ENCODE measurements around the gene SLC1A4.

SLC1A4 gene

DNA sequence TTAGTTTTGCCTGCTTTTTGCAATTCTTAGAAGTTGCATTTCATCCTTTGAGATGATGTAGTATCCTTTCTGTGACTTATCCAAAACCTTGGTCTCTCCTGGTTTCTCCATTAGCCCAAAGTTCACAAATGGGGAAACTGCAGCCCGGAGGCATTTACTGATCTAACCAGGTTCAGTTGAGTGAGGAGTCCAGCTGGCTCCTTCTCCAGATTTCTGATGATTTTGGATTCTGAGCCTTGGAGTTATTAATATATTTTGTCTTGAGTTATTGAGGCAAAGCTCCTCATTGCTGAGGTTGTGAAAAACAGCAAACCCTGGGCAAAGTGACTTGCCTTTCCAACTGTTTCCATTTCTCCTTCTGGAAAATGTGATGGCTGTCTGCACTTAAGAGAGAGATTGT is 1.7 kb downstream of the SLC1A4 start:
- TF ChIP-seq, protein P1, sequence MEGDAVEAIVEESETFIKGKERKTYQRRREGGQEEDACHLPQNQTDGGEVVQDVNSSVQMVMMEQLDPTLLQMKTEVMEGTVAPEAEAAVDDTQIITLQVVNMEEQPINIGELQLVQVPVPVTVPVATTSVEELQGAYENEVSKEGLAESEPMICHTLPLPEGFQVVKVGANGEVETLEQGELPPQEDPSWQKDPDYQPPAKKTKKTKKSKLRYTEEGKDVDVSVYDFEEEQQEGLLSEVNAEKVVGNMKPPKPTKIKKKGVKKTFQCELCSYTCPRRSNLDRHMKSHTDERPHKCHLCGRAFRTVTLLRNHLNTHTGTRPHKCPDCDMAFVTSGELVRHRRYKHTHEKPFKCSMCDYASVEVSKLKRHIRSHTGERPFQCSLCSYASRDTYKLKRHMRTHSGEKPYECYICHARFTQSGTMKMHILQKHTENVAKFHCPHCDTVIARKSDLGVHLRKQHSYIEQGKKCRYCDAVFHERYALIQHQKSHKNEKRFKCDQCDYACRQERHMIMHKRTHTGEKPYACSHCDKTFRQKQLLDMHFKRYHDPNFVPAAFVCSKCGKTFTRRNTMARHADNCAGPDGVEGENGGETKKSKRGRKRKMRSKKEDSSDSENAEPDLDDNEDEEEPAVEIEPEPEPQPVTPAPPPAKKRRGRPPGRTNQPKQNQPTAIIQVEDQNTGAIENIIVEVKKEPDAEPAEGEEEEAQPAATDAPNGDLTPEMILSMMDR (IDR thresholded peaks at IDR 0.05; ENCODE audit: control insufficient read depth, extremely low read depth, insufficient read depth) = no peak
- H3K4me3 ChIP-seq (ENCODE audit: low read depth, low read length) = no peak overlapping the region
- no peak for DNase-seq (ENCODE audit: low read depth)

DNA sequence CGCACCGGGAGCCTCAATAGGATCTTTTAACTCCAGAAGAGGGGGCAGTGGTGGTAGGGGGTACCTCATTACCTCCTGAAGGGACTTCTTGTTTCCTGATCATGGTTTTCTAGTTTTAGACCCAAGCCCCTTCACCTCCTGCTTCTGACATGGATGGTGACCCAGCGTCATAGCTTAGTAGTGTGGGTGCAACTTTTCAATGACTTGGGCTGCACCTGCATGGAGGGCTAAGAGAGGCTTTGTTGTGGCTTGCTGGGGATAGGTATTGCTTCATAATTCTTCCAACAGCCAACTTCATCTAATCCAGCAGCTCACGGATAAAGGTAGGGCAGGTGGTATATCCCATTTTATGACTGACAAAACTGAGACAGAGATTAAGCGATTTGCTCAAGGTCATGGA is 3.0 kb downstream of the SLC1A4 start:
- no peak overlapping the region for H3K4me3 ChIP-seq (ENCODE audit: low read depth, low read length)
- no peak for DNase-seq (ENCODE audit: low read depth)
- TF ChIP-seq, protein P1 (IDR thresholded peaks at IDR 0.05; ENCODE audit: control insufficient read depth, extremely low read depth, insufficient read depth) = no peak

DNA sequence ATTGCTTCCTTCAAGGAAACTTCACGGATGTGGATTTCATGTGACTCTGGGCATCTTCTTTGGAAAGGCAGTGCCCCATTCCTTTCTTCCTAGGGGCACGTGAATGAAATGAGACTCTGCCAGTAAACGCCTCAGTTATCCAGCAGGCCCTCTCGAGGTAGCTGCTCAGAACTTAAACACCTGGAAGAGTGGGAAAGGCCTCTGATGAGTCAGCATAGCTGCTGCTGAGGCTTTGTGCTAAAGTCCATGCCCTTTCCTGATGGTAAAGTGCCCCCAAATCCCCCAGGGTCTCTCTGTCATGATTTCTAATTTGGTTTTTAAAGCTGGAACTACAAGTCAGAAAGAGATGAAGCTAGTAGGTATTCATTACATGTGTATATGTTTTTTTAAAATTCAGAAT is 3.8 kb downstream of the SLC1A4 start:
- TF ChIP-seq, protein P1 (IDR thresholded peaks at IDR 0.05; ENCODE audit: control insufficient read depth, extremely low read depth, insufficient read depth) = no peak
- no peak overlapping the region for H3K4me3 ChIP-seq (ENCODE audit: low read depth, low read length)
- no peak for DNase-seq (ENCODE audit: low read depth)

DNA sequence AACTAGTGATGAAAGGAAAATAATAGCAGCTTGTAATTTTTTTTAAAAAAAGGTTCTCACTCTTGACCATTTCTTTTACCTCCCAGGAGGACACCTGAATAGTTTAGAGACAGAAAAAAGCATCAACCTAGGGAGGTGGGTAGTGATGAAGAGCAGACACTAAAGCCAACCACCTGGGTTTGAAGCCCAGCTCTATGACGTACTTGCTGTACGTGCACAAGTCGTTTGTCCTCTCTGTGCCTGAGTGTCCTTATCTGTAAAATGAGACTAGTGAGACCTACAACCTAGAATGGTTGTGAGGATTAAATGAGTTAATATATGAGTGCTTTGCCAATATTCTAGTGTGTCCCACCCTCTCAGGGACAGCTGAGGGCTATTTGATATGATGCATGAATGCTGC is 5.8 kb downstream of the SLC1A4 start:
- TF ChIP-seq, protein P1 (IDR thresholded peaks at IDR 0.05; ENCODE audit: control insufficient read depth, extremely low read depth, insufficient read depth) = no peak
- H3K4me3 ChIP-seq (ENCODE audit: low read depth, low read length) = no peak overlapping the region
- no peak for DNase-seq (ENCODE audit: low read depth)

DNA sequence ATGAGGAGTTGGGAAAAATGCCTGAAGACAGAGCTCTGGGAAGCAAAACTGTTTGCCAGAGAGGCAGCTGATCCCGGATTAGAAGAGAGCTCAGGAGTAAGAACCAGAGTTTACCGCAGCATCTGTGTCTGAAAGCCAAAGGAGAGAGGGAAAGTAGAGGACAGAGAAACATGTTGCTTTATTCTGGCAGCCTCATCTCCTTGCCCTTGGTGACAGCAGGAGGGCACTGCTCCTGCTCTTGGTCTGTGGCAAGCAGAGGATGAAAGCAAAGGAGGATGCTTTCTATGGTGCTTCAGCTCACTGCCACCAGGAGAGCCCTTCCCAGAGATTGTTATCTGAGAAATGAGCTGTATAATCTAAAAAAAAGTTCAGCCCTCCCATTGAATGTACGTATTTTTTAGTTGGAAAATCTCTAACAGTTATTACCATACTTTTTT is 7.7 kb downstream of the SLC1A4 start:
- TF ChIP-seq, protein P1 (IDR thresholded peaks at IDR 0.05; ENCODE audit: control insufficient read depth, extremely low read depth, insufficient read depth) = no peak
- no peak for DNase-seq (ENCODE audit: low read depth)
- H3K4me3 ChIP-seq (ENCODE audit: low read depth, low read length) = no peak overlapping the region

DNA sequence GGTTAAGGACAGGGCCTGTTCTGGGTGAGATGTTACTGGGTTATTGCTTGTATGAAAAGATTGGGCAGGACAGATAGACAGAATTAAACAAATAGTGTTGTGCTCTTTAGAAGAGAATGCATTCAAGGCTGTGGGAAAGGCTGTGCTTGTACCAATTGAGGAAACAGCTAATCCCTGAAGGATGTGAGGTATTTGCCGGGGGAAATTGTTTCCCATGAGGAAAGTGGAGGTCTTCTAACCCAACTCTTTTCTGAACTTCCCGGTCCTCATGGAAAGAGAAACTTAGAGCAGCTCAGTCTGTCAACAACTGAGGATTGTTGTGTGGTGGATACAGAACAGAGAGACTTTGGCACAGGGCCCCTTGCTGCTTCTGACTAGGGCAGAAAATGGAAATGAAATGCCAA is 9.5 kb downstream of the SLC1A4 start:
- DNase-seq (ENCODE audit: low read depth) = no peak
- TF ChIP-seq, protein P1 (IDR thresholded peaks at IDR 0.05; ENCODE audit: control insufficient read depth, extremely low read depth, insufficient read depth) = no peak
- no peak overlapping the region for H3K4me3 ChIP-seq (ENCODE audit: low read depth, low read length)

DNA sequence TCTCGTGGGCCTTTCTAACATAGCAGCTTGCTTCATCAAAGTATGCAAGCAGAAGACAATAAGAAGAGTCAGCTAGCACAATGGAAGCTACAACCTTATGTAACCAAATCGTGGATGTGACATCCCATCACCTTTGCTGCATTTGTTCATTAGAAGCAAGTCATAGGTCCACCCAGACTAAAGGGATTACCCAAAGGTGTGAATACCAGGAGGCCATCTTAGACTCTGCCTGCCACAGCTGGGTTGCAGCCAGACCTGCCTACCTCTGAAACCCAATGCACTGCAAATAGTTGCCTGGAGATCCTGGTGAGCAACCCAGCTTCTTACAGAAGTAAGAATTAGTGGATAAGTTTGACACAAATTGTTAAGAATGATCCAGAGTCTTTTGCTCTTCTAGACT is 10.6 kb downstream of the SLC1A4 start:
- DNase-seq (ENCODE audit: low read depth) = no peak
- H3K4me3 ChIP-seq (ENCODE audit: low read depth, low read length) = no peak overlapping the region

More for the DNA sequence above, 10.6 kb downstream of the SLC1A4 start:
- TF ChIP-seq, protein P1 (IDR thresholded peaks at IDR 0.05; ENCODE audit: control insufficient read depth, extremely low read depth, insufficient read depth) = no peak
